Activated CD8-positive, alpha-beta memory T cell treated with anti-CD3 and anti-CD28 coated beads, Interleukin-2, amount 10 ng/mL, durations not matched to agents 7 days and 5 days (primary cell): ENCODE results near the gene FAM241B. TPM values are rescaled to one million over a fixed set of nuclear protein-coding genes. Genes with fewer than 3 reads are reported as not detected.

Experiments
- ATAC-seq: fragments of 150-1000 bp; cut with Tn5 transposase; one replicate; pipeline ENCODE4 v1.10.0; 2021; ENCODE audit warnings: moderate library complexity
- CTCF ChIA-PET: fragments of 350-600 bp; sonication (Branson Sonifier 250); formaldehyde crosslinking; loops from one replicate; lab custom pipeline; 2021; ENCODE audit warnings: antibody characterized with exemption; lab: Charles Lee
- DNase-seq: peaks from one replicate; pipeline ENCODE4 v3.0.0-alpha.2; 2020
- H3K27ac Mint-ChIP-seq: one replicate; pipeline ENCODE4 v1.8.0; 2021; ENCODE audit warnings: mild to moderate bottlenecking, mixed read lengths
- H3K27me3 Mint-ChIP-seq: one replicate; pipeline ENCODE4 v1.8.0; 2021; ENCODE audit warnings: mixed read lengths
- H3K36me3 Mint-ChIP-seq: one replicate; pipeline ENCODE4 v1.8.0; 2021; ENCODE audit warnings: mild to moderate bottlenecking, mixed read lengths
- H3K4me1 Mint-ChIP-seq: one replicate; pipeline ENCODE4 v1.8.0; 2021; ENCODE audit warnings: mixed read lengths
- H3K4me3 Mint-ChIP-seq: one replicate; pipeline ENCODE4 v1.8.0; 2021; ENCODE audit warnings: mild to moderate bottlenecking, moderate library complexity, mixed read lengths
- H3K9me3 Mint-ChIP-seq: one replicate; pipeline ENCODE4 v1.8.0; 2022; ENCODE audit warnings: low read depth, mixed read lengths
- total RNA-seq, 2 experiments: library from RNA; stranded (reverse); gene quantifications; one replicate each; pipeline ENCODE4 v1.2.3, GENCODE V29; 2021

Gene FAM241B
- total RNA-seq, 2 experiments from 2014 or later = 2.6 to 2.9 TPM

GRCh38 chr10:69636626-69637605 lies 6.9 kb downstream of the FAM241B start:
- CTCF ChIA-PET = interaction anchor here (0.7 to 13.1 kb wide), 18 partner anchors 8 to 277 kb away, joined by 3 to 235 read pairs (median 4); no protein-coding TSS in a partner anchor
- no peak for ATAC-seq
- Mint-ChIP-seq H3K27ac (no peak overlapping the region), H3K27me3 (no peaks in the 10 kb centered on the region), H3K36me3 (no peaks in the 10 kb centered on the region), H3K9me3 (no peaks in the 10 kb centered on the region), H3K4me1 (no peaks in the 10 kb centered on the region), H3K4me3 (no peak overlapping the region)
- no peak for DNase-seq

DNA sequence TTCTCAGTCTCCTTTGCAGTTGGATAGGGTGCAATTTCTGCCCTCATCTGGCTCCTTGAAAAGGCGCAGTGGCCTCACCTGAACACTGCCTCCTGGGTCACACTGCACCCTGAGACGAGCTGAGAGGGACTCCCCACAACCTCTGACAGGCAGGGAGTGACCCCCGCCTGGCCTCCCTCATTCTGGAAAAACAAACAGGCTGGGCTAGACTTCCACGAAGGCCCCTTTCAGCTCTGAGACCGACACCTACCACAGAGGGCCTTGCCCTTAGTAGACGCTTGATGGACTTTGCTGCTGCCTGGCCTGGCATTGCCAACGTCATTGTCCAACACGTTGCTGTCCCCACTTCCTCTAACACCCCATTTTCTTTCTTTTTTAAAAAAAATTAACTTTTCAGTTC lies 8.6 kb downstream of the FAM241B start:
- CTCF ChIA-PET = interaction anchor here (1.2 to 13.1 kb wide), 4 partner anchors 10 to 123 kb away, joined by 3 to 235 read pairs (median 7); no protein-coding TSS in a partner anchor
- H3K27me3 Mint-ChIP-seq = no peaks in the 10 kb centered on the region
- ATAC-seq = no peak
- H3K9me3 Mint-ChIP-seq = no peaks in the 10 kb centered on the region
- no peak overlapping the region for H3K4me3 Mint-ChIP-seq
- H3K4me1 Mint-ChIP-seq = no peaks in the 10 kb centered on the region
- no peak for DNase-seq
- H3K36me3 Mint-ChIP-seq = no peaks in the 10 kb centered on the region
- H3K27ac Mint-ChIP-seq = no peak overlapping the region

GRCh38 chr10:69639291-69640195 lies 9.5 kb downstream of the FAM241B start:
- Mint-ChIP-seq H3K4me3 (no peak overlapping the region), H3K27me3 (no peaks in the 10 kb centered on the region), H3K27ac (no peak overlapping the region), H3K36me3 (no peaks in the 10 kb centered on the region), H3K4me1 (no peaks in the 10 kb centered on the region), H3K9me3 (no peaks in the 10 kb centered on the region)
- CTCF ChIA-PET = interaction anchor here (0.7 to 13.1 kb wide), 8 partner anchors 8 to 232 kb away, joined by 3 to 235 read pairs (median 6); no protein-coding TSS in a partner anchor
- ATAC-seq (peak; percentile 78), DNase-seq (peak; percentile 72)

DNA sequence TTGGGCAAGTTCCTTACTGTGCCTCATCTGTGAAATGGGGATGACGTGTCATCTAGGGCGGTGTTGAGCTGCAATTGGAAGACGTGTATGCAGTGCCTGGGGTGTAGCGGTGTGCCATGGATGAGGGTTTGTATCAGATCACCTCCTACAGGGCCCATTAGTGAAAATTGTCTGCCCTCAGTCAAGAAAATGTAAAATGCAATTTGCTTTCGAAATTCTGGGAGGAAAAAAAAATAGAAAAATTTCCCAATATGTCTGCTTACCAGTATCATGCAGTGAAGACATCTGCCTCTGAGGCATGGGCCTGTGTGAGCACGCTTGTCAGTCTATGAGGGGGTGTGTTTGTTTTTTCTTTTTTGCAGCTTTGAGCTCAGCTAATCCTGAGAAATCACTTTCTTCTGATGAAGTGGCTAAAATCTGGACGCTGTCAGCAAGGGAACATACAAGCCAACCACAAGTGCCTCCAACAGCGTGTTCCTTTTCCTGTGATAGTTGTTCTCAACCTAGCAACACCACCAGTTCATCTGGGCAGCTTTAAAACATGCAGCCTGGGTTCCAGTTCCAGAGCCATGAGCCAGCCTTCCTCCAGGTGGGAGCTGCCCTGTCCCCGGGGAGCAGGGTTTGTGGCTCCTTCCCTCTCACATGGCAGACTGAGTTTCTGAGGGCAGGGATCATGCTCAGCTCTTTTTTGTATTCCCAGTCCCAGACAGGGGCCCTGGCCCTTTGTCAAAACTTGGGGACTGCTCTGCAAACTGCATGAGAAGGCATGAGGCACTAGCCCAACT lies 10.3 kb downstream of the FAM241B start:
- H3K4me1 Mint-ChIP-seq = no peaks in the 10 kb centered on the region
- DNase-seq = no peak
- H3K4me3 Mint-ChIP-seq = no peak overlapping the region
- CTCF ChIA-PET = interaction anchor here (0.7 to 13.1 kb wide), 7 partner anchors 9 to 233 kb away, joined by 3 to 235 read pairs (median 6); no protein-coding TSS in a partner anchor
- H3K36me3 Mint-ChIP-seq = no peaks in the 10 kb centered on the region
- H3K9me3 Mint-ChIP-seq = no peaks in the 10 kb centered on the region
- no peaks in the 10 kb centered on the region for H3K27me3 Mint-ChIP-seq
- no peak for ATAC-seq
- no peak overlapping the region for H3K27ac Mint-ChIP-seq

DNA sequence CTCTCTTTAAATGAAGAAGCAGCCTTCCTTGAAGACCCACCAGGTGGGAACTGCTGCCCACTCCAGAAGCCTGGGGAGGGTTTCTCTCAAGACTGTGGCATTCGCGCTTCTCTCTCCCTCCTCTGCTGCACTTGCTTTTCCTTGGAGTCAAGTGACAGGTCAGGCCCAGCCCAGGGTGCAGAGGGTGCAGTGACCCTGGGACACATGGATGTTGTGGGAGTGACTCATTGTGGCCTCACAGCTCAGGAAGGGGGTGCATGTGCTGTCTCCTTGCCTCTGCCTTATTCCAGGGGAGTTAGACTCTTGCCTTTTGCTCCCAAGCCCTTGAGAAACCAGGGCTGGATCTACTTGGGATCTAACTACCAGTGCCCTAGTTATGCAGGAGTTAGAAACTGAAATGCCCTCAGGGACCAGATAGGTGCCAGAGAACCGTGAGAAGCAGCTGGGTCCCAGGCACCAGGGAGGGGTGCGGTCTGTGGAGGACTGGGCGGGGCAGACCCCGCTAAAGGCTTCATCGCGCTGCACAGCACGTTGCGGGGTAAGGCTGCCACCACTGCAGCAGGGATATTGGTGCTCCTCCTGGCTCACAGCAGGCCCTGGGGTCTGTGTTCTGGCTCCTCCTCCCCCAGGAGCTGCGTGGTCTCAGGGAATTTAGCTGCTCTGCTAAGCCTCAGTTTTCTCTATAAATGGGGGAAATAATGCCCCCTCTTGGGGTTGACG lies 11.4 kb downstream of the FAM241B start:
- CTCF ChIA-PET = interaction anchor here (1.2 to 13.1 kb wide), 5 partner anchors 10 to 195 kb away, joined by 3 to 235 read pairs (median 7); no protein-coding TSS in a partner anchor
- no peak for ATAC-seq
- H3K27ac Mint-ChIP-seq = no peak overlapping the region

GRCh38 chr10:69642747-69643146 lies 12.7 kb downstream of the FAM241B start:
- DNase-seq (no peak), ATAC-seq (no peak)
- H3K27ac Mint-ChIP-seq = no peak overlapping the region
- H3K9me3 Mint-ChIP-seq = no peaks in the 10 kb centered on the region
- H3K4me3 Mint-ChIP-seq = no peak overlapping the region
- no peaks in the 10 kb centered on the region for H3K4me1 Mint-ChIP-seq
- no peaks in the 10 kb centered on the region for H3K27me3 Mint-ChIP-seq
- CTCF ChIA-PET = interaction anchor here (1.2 to 13.1 kb wide), 7 partner anchors 13 to 196 kb away, joined by 3 to 235 read pairs (median 4); no protein-coding TSS in a partner anchor
- H3K36me3 Mint-ChIP-seq = no peaks in the 10 kb centered on the region

More for the DNA sequence above, 11.4 kb downstream of the FAM241B start:
- Mint-ChIP-seq H3K4me1 (no peaks in the 10 kb centered on the region), H3K27me3 (no peaks in the 10 kb centered on the region), H3K36me3 (no peaks in the 10 kb centered on the region), H3K4me3 (no peak overlapping the region), H3K9me3 (no peaks in the 10 kb centered on the region)
- no peak for DNase-seq

- Mint-ChIP-seq H3K9me3 (no peaks in the 10 kb centered on the region), H3K27ac (no peak overlapping the region), H3K27me3 (no peaks in the 10 kb centered on the region), H3K36me3 (no peaks in the 10 kb centered on the region), H3K4me3 (no peak overlapping the region), H3K4me1 (no peaks in the 10 kb centered on the region)
- CTCF ChIA-PET = interaction anchor here (1.0 to 13.1 kb wide), 17 partner anchors 7 to 314 kb away, joined by 3 to 235 read pairs (median 4); no protein-coding TSS in a partner anchor
- DNase-seq (no peak), ATAC-seq (no peak)
Measured at GRCh38 chr10:69643779-69644657, 14.0 kb downstream of the FAM241B start.

DNA sequence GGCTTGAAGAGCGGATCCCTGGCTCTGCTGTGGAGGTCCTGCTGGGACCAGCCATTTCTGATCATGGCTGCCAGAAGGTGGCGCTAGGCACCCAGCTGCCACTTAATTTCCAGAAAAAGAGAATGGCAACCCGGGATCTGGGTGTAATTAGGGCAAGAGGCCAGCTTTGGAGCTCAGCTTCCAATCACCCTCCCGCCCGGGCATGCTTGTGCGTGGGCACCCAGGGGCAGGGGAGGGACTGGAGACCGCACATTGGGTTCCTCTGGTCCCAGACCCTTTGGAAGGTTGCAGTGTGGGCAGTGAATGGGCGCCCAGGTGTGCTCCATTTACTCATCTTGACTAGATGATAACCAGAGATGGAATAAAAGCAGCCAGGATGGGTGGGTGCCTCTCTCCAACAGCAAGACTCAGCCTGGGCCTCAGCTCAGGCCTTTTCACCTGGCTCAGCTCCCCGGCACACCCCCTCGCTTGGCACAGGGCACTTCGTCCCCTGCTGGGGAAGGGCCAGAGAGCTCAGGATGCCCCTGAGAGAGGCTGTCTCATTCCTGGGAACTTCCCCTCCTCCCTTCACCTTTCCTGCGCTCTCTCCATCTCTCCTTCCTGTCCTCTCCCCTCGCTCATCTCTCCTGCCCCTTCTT lies 14.7 kb downstream of the FAM241B start:
- no peak overlapping the region for H3K27ac Mint-ChIP-seq
- CTCF ChIA-PET = interaction anchor here (1.0 to 13.1 kb wide), 16 partner anchors 8 to 314 kb away, joined by 3 to 235 read pairs (median 4); no protein-coding TSS in a partner anchor

DNA sequence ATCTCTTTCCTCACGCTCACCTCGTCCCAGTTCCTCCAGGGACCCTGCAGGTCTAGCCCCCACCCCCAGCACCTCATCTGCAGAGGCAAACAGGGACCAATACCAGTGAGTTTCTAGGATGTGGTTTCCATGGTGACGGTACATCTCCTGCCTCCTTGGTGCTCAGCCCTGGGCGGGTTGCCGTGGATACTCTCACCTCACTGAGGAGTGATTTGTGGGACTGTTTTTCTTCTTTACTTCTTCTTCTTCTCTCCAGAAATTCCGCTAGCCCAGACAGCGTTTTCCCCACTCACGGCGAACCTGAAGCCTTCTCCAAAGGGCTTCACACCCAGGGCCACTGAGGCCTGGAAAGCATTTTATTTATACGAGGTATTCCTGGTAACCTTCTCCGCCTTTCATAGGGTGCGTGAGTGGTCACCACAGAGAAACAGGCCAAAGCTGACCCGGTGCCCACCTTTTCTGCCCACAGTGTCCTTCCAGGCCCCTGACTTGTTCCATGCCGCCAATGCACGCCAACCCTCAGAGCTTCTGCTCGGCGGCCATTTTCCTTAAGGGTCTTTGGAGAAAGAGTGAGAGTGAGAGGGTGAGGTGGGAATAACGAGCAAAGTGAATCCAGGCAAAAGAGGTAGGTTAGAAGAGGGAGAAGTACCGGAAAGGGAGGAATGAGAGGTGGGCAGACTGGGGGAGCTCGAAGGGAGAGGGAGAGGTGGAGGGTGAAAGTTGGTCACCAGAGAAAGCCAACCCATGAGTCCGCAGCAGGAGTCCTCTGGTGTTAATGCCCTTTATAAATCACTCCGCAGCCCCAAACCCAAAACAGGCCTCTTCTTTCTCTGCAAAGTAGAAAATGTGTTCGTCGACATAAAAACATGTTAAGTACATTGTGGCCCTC lies 15.5 kb downstream of the FAM241B start:
- CTCF ChIA-PET = interaction anchor here (1.0 to 13.1 kb wide), 14 partner anchors 9 to 313 kb away, joined by 3 to 235 read pairs (median 5); no protein-coding TSS in a partner anchor
- no peak for DNase-seq
- H3K27me3 Mint-ChIP-seq = no peaks in the 10 kb centered on the region
- H3K9me3 Mint-ChIP-seq = no peaks in the 10 kb centered on the region
- no peak for ATAC-seq
- H3K4me3 Mint-ChIP-seq = no peak overlapping the region
- no peak overlapping the region for H3K27ac Mint-ChIP-seq
- H3K4me1 Mint-ChIP-seq = peaks cover 4% of the 10 kb centered on the region
- no peaks in the 10 kb centered on the region for H3K36me3 Mint-ChIP-seq

More for the DNA sequence above, 14.7 kb downstream of the FAM241B start:
- Mint-ChIP-seq H3K4me1 (no peaks in the 10 kb centered on the region), H3K4me3 (no peak overlapping the region), H3K27me3 (no peaks in the 10 kb centered on the region), H3K9me3 (no peaks in the 10 kb centered on the region), H3K36me3 (no peaks in the 10 kb centered on the region)
- no peak for ATAC-seq
- peak; percentile 60 for DNase-seq
